GM18907 (cell line): ENCODE data around the gene MAML2.

Experiments
- ATAC-seq: cut with Tn5 transposase; IDR thresholded peaks from one replicate; pipeline ENCODE4 v1.9.1; 2021; ENCODE audit warnings: mild to moderate bottlenecking, moderate library complexity; ENCODE audit not compliant: unreplicated experiment

MAML2 gene

GRCh38 chr11:96161307-96162089 lies 181.5 kb downstream of the MAML2 start:
- ATAC-seq, result no peak

GRCh38 chr11:96160732-96161306 lies 182.2 kb downstream of the MAML2 start:
- ATAC-seq, result no peak

GRCh38 chr11:96159968-96160367 lies 183.0 kb downstream of the MAML2 start:
- ATAC-seq, result no peak

GRCh38 chr11:96158126-96158525 lies 184.9 kb downstream of the MAML2 start:
- ATAC-seq, result no peak

- no peak for ATAC-seq
These were observed 185.5 kb downstream of the MAML2 start for GRCh38 chr11:96157517-96157873.

GRCh38 chr11:96156379-96156722 lies 186.6 kb downstream of the MAML2 start:
- ATAC-seq, result no peak

- peak; percentile 77 for ATAC-seq
These were observed 187.2 kb downstream of the MAML2 start for GRCh38 chr11:96155627-96156378.

GRCh38 chr11:96154802-96155520 lies 188.0 kb downstream of the MAML2 start:
- no peak for ATAC-seq

- no peak for ATAC-seq
These were observed 190.4 kb downstream of the MAML2 start for GRCh38 chr11:96152623-96153022.

- no peak for ATAC-seq
These were observed 191.5 kb downstream of the MAML2 start for GRCh38 chr11:96151501-96151900.

GRCh38 chr11:96150609-96151008 lies 192.4 kb downstream of the MAML2 start:
- no peak for ATAC-seq

GRCh38 chr11:96149743-96150555 lies 193.0 kb downstream of the MAML2 start:
- ATAC-seq, result no peak

- ATAC-seq, result no peak
These were observed 195.0 kb downstream of the MAML2 start for GRCh38 chr11:96147906-96148486.

- no peak for ATAC-seq
These were observed 195.8 kb downstream of the MAML2 start for GRCh38 chr11:96147186-96147585.

- ATAC-seq, result no peak
These were observed 196.2 kb downstream of the MAML2 start for GRCh38 chr11:96146765-96147164.

- ATAC-seq, result no peak
These were observed 197.8 kb downstream of the MAML2 start for GRCh38 chr11:96145163-96145585.

GRCh38 chr11:96144553-96144952 lies 198.4 kb downstream of the MAML2 start:
- ATAC-seq, result no peak

- ATAC-seq, result no peak
These were observed 199.9 kb downstream of the MAML2 start for GRCh38 chr11:96143041-96143521.

- ATAC-seq, result no peak
These were observed 201.4 kb downstream of the MAML2 start for GRCh38 chr11:96141626-96142025.

- no peak for ATAC-seq
These were observed 203.3 kb downstream of the MAML2 start for GRCh38 chr11:96139691-96140090.
